Dermis blood vessel endothelial cell (primary cell): ENCODE data around the gene ZNF382. TPM values are rescaled to one million over a fixed set of nuclear protein-coding genes. Genes with fewer than 3 reads are reported as not detected.
A peak's percentile ranks its signal among the peaks of the same experiment; 100 is the strongest.
"Not testable (repeated sequence)": the region's sequence is repeated elsewhere in the genome, so short reads cannot be mapped to it uniquely, and the experiment has no call there.

Source experiments
- DNase-seq: peaks from one replicate; pipeline ENCODE4 v3.0.0; 2010
- total RNA-seq: library from RNA; depleted of rRNA; stranded (reverse); fragments of >200 nt; gene quantifications from 2 replicates; pipeline ENCODE4 v1.2.3, GENCODE V29; 2014

ZNF382 gene
- total RNA-seq, result 5.9 and 7.5 TPM in 2 replicates

DNA sequence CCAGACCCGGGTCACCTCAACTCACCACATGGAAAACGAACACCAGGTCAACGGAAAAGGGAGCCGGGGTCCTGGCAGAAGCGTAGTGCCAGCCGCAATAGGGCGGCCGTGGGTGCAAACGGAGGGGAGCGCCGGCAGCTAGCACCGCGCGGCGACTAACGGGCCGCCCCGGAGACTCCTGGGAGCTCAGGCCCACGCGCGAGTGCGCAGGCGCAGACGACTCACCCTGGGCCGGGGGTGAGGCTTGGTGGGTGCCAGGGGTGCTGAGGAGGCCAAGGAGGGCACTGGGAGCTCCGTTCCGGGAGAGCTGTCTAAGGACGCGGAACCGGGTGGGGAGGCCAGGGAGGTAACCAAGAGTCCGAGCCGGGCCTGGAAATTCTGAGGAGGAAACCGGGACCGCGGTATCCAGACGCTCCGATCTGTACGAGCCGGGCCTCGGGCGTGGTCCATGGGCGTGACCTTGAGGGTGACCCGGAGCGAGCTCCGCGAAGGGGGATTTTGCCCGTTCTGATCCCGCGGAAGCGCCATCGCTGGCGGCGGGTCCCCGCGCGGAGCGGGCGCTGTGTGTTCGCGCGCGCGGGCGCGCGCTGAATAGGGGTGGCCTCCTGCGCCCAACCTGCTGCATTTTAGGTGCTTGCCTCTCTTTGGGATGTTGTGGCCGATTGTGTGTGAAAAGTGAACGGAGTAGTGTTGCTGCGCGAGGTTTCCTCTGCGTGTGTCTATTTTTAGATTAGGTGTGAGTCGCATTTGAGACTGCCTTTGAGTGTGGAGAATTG is at the start of gene ZNF382:
ZNF382 (plus strand) TSS at position 213 of the 776 bp plus-strand sequence. CDS start 4,602 bp downstream, outside the sequence.
- DNase-seq, result peak; percentile 75

DNA sequence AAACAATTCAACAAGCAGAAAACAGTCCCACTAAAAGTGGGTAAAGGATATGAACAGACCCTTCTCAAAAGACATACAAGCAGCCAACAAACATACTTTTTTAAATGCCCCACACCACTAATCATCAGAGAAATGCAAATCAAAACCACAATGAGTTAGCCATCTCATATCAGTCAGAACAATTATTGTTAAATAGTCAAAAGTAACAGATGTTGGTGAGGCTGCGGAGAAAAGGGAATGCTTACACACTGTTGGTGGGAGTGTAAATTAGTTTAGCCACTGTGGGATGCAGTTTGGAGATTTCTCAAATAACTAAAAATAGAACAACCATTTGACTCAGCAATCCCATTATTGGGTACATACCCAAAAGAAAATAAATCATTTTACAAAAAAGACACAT is 40.7 kb upstream of the ZNF382 start:
- DNase-seq, result no peak

DNA sequence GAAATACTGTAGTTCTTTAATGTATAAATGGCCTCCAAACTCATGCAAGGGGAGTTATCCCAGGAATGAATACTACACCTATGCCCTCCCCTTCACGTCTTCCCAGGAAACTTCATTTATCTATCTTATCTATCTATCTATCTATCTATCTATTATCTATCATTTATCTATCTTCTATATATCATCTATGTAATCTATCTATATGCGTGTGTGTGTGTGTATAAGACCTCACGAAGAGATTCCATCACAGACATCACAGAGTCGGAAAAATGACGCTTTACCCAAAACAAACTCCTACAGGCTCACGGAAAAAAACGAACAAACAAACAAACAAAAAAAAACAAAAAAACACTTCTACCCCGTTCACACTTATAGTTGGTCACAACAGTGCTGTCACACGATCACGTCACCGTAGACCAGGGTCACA is 32.5 kb upstream of the ZNF382 start:
- no peak for DNase-seq

DNA sequence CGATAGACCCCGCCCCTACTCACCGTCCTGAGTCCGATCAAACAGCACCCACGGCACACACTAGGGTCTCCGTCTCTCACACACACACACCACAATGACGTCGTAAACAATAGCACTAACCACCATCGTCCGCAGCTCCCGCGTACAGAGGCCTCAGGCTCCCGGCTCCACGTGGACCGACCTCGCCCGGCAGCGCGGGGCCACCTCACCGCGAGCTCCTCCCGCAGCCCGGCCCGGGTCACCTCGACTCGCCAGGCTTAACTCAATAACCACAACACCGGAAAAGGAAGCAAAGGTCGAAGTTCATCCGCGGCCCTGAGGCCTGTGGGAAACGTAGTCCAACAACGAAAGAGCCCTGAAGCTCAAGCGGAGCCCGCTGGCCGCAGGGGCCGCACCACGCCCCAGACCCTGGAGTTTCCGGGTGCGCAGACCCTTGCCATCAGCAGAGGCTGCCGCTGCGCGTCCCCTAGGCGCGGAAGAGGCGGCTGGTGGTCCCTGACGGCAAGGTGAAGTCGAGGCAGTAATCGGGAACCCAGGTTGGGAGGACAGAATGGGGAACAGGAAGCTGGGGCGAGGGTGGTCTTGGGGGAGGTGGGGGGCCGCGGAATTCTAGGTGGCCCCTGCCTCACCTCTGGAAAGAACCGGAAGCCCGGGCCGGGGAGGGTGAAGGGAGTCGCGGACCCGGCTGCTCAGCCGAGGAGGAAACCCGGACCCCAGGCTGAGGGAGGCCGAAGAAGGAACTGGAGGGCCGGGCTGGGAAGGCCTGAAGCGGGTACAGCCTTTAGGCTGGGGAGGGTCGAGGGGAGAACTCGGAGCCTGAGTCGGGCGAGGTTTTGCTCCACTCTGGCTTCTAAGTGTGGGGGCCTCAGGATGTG is 31.9 kb upstream of the ZNF382 start, which contains the start of gene ZNF529:
ZNF529 (minus strand) TSS at position 273 of the 875 bp plus-strand sequence. CDS start 946 bp downstream, outside the sequence.
- DNase-seq, result peak; percentile 94

DNA sequence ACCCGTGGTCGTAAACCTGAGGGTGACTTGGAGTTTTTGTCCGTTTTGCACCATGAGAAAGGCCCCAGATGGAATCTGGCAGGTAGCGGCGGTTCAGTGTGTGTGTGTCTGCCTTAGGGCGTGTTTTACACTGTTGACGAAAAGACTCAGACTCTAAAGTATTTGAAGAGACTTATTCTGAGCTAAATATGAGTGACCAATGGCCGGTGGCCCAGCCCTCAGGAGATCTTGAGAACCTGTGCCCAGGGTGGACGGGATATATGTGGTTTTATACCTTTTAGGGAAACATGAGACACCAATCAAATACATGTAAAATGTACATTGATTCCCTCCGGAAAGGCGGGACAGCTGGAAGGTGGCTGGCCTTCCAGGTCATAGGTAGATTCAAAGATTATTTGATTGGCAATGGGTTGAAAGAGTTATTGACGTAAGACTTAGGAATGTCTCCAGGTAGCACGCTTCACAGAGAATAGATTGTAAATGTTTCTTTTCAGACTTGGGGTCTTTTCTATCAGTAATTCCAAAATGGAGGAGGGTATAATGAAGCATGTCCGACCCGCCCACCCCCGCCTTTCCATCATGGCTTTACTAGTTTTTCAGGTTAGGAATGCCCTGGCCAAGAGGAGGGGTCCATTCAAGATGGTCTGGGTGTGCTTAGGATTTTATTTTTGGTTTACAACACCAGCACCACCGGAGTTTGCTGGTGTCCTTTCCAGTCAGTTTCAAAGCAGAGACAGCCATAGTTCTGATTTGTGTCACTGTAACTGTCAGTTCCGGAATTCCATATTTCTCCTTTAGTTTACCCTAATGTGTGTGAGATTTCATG is 31.0 kb upstream of the ZNF382 start:
- DNase-seq, result peak; percentile 45

DNA sequence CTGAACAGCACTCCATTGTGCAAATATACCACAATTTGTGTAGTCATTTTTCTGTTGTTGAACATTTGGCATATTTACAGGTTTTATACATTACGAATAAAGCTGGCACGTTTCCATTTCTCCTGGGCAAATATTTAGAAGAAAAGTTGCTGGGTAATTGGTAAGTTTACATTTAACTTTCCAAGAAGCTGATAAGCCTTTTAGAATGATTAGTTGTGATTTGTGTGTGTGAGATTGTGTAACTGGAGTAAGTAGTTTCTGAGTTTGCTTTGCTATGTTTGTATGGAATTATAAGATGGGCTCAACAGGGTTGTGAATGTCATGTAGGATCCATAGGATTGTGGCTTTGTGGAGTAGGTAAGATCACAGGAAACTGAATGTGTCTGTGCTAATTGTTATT is 30.4 kb upstream of the ZNF382 start:
- DNase-seq, result no peak

DNA sequence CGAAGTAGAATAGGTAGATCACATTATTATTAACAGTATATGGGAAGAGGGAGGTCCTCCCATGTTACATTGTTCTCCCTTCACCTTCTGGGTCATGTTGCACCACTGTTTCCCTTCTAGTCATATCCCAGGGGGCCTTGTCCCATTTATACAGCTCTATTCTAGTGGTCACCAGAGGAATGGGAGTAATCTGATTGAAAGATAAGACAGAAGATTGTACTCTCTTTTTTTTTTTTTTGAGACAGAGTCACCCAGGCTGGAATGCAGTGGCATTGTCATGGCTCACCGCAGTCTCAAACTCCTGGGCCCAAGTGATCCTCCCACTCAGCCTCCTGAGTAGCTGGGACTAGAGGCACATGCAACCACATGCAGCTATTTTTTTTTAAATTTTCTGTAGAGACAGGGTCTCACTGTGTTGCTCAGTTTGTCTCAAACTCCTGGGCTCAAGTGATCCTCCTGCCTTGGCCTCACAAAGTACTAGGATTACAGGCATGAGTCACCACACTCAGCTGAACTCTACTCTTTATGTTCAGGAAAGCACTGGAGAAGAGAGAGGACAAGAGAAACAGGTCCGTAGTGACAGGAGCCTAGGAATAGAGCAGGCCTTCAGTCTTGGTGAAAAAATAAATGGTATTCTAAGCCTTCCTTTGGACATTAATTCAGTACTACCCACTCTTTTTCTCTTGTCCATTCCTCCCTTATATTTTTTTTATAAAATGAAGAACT is 27.7 kb upstream of the ZNF382 start:
- no peak for DNase-seq

DNA sequence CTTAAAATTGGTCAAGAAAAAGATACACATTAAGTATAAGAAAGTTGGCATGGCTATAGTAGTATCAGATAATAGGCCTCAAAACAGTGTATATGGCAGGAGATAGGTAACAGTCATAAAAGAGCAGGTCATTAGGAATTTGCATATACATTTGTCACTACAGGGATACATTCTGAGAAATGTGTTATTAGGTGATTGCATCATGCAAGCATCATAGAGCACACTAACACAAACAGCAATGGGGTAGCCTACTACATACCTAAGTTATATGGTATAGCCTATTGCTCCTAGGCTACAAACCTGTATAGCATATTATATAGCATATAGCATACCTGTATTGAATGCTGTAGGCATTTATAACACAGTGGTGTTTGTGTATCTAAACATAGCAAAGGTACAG is 25.9 kb upstream of the ZNF382 start:
- no peak for DNase-seq

DNA sequence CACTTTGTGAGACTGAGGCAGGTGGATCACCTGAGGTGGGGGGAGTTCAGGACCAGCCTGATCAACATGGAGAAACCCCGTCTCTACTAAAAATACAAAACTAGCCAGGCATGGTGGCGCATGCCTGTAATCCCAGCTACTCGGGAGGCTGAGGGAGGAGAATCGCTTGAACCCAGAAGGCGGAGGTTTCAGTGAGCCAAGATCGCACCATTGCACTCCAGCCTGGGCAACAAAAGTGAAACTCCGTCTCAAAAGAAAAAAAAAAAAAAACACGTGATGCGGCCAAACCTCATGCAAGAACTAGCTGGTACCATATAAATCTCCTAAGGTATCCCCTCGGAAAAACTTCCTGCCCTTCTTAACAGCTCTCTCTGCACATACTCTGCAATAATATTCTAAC is 2.4 kb upstream of the ZNF382 start:
- DNase-seq, result not testable (repeated sequence)

DNA sequence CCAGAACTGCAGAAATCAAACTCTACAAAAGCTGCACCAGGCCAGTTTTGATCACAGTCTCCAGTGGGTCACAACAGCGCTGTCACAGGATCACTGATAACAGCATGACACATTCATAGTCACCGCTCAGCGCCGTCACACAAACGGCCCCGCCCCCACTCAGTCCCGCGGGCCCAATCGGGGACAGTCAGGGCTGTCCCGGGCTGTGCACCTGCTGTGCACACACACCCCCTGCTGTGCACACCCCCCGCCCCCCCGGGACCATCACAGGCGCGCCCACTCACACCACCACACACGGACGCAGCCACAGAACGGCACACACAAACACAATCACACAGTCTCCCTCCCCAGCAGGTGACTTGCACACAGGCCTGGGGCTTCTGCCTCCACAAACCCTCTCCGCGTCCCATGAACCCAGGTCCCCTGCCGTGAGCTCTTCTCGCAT is 435 bp upstream of the ZNF382 start:
- DNase-seq, result peak; percentile 65

DNA sequence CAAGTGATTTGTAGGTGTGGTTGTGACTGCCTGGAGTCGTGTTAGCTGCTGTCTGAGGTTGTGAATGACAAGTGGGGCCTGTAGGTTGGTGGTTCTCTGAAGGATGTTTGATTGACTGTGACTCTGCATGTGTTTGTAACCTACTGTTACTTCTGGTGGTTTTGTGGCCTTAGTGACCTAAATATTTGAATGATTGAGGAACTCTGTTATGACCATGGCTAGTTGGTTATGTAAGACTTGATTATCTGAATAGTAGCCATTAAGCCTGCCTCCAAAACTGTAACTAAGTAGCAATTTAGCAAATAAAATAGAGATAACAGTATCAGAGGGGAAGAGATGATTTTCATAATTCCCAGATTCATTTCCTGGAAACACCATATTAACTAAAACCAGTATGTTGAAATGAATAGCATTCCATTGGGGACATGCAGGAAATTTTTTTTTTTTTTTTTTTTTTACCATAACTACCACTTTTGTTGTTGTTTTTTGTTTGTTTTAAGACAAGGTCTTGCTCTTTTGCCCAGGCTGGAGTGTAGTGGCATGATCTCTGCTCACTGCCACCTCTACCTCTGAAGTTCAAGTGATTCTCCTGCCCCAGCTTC is 865 bp downstream of the ZNF382 start:
- DNase-seq, result peak; percentile 40

DNA sequence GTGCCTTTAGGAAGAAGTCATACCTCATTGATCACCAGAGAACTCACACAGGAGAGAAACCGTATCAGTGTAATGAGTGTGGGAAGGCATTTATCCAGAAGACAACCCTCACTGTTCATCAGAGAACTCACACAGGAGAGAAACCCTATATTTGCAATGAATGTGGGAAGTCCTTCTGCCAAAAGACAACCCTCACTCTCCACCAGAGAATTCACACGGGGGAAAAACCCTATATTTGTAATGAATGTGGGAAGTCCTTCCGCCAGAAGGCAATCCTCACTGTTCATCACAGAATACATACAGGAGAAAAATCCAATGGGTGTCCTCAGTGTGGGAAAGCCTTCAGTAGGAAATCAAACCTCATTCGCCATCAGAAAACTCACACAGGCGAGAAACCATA is 21.9 kb downstream of the ZNF382 start:
- no peak for DNase-seq

DNA sequence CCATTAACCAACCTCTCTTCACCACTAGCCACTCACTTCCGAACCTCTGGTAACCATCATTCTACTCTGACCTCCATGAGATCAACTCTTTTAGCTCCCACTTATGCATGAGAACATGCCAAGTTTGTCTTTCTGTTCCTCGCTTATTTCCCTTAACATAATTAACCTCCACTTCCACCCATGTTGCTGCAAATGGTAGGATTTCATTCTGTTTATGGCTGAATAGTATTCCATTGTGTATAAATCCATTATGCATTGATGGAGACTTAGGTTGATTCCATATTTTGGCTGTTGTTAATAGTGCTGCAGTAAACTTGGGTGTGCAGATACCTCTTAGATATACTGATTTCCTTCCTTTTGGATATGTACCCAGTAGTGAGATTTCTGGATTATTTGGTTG is 30.2 kb downstream of the ZNF382 start:
- DNase-seq, result no peak

DNA sequence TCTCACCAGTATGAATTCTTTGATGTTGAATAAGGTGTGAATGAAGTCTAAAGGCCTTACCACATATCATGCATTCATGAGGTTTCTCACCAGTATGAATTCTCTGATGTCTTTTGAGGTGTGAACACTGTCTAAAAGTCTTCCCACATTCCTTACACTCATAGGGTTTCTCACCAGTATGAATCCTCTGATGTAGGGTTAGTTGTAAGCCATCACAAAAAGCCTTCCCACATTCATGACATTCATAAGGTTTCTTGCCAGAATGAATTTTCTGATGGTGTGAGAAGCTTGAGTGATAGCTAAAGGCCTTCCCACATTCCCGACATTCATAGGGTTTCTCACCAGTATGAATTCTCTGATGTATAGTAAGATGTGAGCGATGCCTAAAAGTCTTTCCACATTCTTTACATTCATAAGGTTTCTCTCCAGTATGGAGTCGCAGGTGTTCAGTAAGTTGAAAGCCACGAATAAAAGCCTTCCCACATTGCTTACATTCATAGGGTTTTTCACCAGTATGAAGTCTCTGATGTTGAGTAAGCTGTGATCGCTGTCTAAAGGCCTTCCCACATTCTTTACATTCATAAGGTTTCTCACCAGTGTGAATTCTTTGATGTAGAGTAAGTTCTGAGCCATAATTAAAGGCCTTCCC is 33.9 kb downstream of the ZNF382 start:
- DNase-seq, result peak; percentile 5

DNA sequence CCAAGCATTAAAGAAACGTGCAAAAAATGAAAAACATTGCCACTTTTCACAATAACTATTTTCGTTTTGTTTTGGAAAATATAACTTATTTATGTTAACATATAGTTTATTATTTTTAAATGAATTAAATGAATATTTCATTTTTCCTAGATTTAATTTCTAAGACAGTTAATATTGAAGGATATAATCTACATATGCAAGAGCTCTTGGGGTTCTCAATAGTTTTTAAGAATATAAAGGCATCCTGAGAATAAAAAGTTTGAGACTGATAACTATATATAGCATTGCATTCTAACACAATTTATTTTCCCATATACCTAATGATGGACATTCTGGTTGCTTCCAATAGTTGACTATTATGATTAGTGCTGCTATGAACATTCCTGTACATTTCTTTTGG is 41.6 kb downstream of the ZNF382 start:
- DNase-seq, result no peak

DNA sequence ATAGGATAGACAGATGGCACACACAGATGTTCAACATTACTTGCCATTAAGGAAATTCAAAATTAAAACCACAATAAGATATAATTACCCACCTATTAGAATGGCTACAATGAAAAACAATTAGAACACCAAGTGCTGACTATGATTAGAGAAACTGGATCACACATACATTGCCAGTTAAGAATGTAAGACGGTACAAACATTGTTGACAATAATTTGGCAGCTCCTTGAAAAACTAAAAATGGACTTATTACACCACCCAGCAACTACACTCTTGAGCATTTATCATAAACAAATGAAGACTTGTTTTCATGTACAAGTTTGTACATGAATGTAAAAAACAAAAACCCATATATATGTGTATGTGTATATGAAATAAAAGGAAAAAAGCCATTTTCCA is 47.8 kb downstream of the ZNF382 start:
- DNase-seq, result no peak

DNA sequence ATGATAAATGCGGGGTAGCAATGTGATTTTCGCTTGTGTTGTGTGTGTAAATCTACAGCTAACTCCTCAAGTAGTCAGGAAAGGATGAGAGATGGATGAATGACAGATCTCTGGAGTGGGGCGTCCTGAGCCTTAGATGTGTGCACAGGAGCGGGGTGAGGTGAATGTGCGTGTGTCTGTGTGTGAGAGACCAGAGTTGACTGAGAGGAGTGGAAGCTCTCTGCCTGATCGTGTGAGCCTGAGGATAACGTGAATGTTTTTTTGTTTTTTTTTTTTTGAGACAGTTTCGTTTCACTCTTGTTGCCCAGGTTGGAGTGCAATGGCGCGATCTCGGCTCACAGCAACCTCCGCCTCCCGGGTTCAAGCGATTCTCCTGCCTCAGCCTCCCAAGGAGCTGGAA is 60.7 kb downstream of the ZNF382 start:
- DNase-seq, result no peak

DNA sequence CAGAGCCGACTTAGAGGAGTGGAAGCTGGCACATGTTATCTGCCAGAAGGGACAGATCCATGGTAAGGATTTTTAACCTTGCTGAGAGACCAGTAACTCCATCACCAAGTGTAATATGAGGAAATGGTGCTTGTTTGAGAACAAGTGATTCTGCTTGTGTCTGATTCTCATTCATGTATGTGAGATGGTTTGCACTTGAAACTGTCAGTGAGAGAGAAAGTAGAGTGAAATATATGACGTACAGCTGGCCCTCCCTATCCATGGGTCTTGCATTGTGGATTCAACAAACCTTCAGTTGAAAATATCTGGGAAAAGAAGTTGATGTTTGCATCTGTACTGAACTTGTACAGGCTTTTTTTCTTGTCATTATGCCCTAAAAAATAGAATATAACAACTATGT is 63.5 kb downstream of the ZNF382 start:
- DNase-seq, result no peak

DNA sequence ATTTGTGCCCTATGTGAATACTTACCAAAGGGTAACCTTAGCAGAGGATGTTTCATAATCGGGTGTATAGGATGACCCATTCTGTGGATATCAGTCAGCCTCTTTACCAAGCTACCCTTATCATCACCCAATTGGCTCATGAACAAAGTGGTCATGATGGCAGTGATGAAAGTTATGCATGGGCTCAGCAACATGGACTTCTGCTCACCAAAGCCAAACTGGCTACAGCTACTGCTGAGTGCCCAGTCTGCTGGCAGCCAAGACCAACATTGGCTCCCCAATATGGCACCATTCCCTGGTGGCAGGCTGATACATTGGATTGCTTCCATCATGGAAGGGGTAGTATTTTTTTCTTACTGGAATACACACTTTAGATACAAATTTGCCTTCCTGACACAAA is 67.3 kb downstream of the ZNF382 start:
- no peak for DNase-seq

DNA sequence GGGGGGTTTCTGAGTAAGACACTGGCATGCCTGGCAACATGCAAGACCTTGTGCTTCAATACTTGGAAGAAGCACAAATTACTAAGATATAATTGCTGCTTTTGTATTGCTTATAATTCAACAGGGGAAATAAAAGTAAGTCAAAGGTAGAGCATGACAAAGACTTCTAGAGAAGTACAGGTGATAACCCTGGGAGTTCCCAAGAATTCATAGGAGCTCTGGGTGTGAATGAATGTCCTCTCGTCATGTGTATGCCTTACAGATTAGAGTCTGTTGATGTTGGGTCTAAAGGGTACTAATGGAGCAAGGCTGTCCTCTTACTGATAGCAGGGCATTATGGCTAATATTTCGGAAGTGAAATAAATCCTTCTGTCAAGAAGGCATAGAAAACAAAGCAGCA is 69.1 kb downstream of the ZNF382 start:
- DNase-seq, result no peak

DNA sequence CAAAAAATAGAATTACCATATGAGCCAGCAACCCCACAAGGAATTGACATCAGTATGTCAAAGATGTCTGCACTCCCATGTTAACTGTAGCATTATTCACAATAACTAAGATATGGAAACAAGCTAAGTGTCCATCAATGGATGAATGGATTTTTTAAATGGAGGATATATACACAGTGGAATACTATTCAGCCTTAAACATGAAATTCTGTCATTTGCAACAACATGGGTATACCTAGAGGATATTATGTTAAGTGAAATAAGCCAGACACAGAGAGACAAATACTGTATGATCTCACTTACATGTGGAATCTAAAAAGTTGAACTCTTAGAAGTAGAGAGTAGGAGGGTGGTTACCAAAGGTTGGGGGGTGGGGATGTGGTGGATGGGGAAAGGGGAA is 74.3 kb downstream of the ZNF382 start:
- no peak for DNase-seq
